IgD-negative memory B cell (primary cell): ENCODE measurements around the gene LRP6. TPM values are rescaled to one million over a fixed set of nuclear protein-coding genes. Genes with fewer than 3 reads are reported as not detected.
A peak's percentile ranks its signal among the peaks of the same experiment; 100 is the strongest.
"Not testable (repeated sequence)": the region's sequence is repeated elsewhere in the genome, so short reads cannot be mapped to it uniquely, and the experiment has no call there.

ENCODE experiments used
- H3K27ac Mint-ChIP-seq, 3 donors: one replicate each; pipeline ENCODE4 v1.8.0; 2020 to 2022; ENCODE audit warnings: mild to moderate bottlenecking in 3 of 3, mixed read lengths in 3 of 3, moderate library complexity in 1 of 3
- H3K27me3 Mint-ChIP-seq: one replicate; pipeline ENCODE4 v1.8.0; 2021; ENCODE audit warnings: mixed read lengths
- H3K36me3 Mint-ChIP-seq: one replicate; pipeline ENCODE4 v1.8.0; 2020; ENCODE audit warnings: mild to moderate bottlenecking, mixed read lengths
- H3K4me1 Mint-ChIP-seq, 3 donors: one replicate each; pipeline ENCODE4 v1.8.0; 2020 to 2022; ENCODE audit warnings: mixed read lengths in 3 of 3, mild to moderate bottlenecking in 1 of 3
- H3K4me3 Mint-ChIP-seq, 4 donors: one replicate each; pipeline ENCODE4 v1.8.0; 2020 to 2022; ENCODE audit warnings: mild to moderate bottlenecking in 4 of 4, mixed read lengths in 4 of 4, moderate library complexity in 3 of 4
- H3K9me3 Mint-ChIP-seq, 3 donors: one replicate each; pipeline ENCODE4 v1.8.0; 2020 to 2021; ENCODE audit warnings: mixed read lengths in 3 of 3, mild to moderate bottlenecking in 1 of 3
- polyA plus RNA-seq: library from polyadenylated mRNA; unstranded; fragments of 300-500 nt; fragmentation: Illumina TruSeq; gene quantifications from one replicate; pipeline ENCODE4 v1.2.3, GENCODE V29; 2021

The LRP6 gene
- polyA plus RNA-seq, 1 donor from 2014 or later = not detected

DNA sequence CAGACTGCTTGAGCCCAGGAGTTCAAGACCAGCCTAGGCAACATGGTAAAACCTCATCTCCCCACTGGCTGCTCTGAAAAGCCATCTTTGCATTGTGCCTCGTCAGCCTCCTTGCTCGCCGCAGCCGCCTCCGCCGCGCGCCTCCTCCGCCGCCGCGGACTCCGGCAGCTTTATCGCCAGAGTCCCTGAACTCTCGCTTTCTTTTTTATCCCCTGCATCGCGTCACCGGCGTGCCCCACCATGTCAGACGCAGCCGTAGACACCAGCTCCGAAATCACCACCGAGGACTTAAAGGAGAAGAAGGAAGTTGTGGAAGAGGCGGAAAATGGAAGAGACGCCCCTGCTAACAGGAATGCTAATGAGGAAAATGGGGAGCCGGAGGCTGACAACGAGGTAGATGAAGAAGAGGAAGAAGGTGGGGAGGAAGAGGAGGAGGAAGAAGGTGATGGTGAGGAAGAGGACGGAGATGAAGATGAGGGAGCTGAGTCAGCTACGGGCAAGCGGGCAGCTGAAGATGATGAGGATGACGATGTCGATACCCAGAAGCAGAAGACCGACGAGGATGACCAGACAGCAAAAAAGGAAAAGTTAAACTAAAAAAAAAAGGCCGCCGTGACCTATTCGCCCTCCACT, 155.8 kb downstream of the LRP6 start:
- H3K4me1 Mint-ChIP-seq, H3K36me3 Mint-ChIP-seq, H3K27ac Mint-ChIP-seq, H3K27me3 Mint-ChIP-seq: not testable (repeated sequence)
- peak overlapping the region in 2 of 4 donors; percentile 55 to 61 for H3K4me3 Mint-ChIP-seq
- H3K9me3 Mint-ChIP-seq = peaks cover 9 to 19% (median 14%) of the 10 kb centered on the region in 3 donors

DNA sequence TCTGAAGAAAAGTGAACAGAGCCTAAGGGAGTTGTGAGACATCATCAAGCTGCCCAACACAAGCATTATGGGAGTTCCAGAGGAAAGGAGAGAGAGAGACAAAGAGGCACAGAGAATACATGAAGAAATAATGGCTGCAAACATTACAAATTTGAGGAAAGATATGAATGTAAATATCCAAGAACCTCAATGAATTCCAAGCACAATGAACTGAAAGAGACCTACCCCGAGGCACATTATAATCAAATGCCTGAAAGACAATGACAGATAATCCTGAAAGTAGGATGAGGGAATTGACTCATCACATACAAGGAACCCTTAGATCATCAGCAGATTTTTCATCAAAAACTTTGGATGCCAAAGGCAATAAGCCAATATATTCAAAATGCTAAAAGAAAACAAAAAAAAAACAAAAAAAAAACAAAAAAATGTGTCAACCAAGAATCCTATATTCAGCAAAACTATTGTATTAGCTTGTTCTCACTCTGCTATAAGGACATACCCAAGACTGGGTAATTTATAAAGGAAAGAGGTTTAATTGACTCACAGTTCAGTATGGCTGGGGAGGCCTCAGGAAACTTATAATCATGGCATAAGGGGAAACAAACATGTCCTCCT, 158.3 kb downstream of the LRP6 start:
- Mint-ChIP-seq H3K27ac (peak overlapping the region in 1 of 3 donors; percentile 59), H3K27me3 (peaks cover 5% of the 10 kb centered on the region)

DNA sequence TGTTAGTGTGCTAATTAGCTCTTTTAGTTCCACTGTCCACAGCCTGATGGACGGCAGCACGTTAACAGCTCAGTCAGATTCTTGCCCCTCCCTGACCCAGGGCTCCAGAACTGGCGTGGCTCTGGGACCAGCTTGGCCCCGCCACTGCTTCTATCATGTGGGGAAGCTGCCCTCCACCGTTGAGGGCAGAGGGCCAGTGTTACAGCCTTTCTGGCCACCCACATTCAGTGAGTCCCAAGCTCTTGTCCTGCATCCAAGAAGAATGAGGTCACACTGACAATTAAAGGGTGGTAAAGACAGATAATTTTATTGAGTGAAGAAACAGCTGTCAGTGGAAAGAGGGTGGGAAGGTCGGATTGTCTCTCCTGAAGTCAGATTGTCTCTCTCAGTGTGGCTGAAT, 159.2 kb downstream of the LRP6 start:
- no peak overlapping the region for H3K4me3 Mint-ChIP-seq
- H3K4me1 Mint-ChIP-seq = no peaks in the 10 kb centered on the region
- H3K9me3 Mint-ChIP-seq = peaks cover 9 to 26% (median 17%) of the 10 kb centered on the region in 3 donors
- H3K27ac Mint-ChIP-seq = peak overlapping the region in 1 of 3 donors; percentile 39
- H3K27me3 Mint-ChIP-seq = no peaks in the 10 kb centered on the region
- peaks cover 2% of the 10 kb centered on the region for H3K36me3 Mint-ChIP-seq

More for the DNA sequence above, 158.3 kb downstream of the LRP6 start:
- Mint-ChIP-seq H3K36me3 (no peaks in the 10 kb centered on the region), H3K9me3 (peaks cover 9 to 22% (median 17%) of the 10 kb centered on the region in 3 donors), H3K4me1 (no peaks in the 10 kb centered on the region), H3K4me3 (no peak overlapping the region)

DNA sequence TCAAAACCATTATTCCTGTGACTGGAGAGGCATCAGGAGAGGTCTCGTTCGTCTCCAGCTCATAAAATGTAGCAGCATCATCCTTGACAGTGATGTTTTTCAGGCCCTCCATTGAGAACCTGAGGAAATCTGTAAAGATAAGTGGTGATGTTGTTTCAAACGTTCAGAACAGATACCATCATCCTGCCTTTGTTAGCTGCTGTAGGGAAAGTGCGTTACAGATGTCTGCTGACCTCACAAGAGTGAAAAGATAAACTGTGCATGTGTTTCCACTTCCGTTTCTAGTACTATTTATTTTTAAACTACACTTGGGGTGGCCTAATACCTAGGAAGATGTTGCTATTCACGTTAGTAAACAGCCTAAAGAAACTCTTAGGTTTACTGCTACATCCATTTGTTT, 167.7 kb downstream of the LRP6 start:
- H3K9me3 Mint-ChIP-seq = peaks cover 0 to 4% (median 0%) of the 10 kb centered on the region in 3 donors
- no peak overlapping the region for H3K4me3 Mint-ChIP-seq
- H3K27ac Mint-ChIP-seq = no peak overlapping the region
- H3K36me3 Mint-ChIP-seq = peaks cover 3% of the 10 kb centered on the region
- peaks cover 0 to 2% (median 1%) of the 10 kb centered on the region in 3 donors for H3K4me1 Mint-ChIP-seq
- H3K27me3 Mint-ChIP-seq = peaks cover 6% of the 10 kb centered on the region

DNA sequence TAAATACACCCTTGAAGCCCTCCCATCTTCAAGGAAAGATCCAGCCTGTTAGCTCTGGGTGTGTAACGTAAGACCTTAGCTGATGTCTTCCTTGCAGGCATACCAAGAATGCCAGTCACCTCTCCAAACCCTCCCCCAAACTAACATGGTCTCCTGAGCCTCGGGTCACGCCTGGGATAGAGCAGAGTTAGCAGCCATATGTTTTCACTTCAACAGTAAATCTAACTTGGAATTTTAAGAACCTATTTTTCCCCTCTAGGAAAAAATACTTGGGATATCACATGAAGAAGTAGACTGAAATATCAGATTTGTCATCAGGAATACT, 168.2 kb downstream of the LRP6 start:
- Mint-ChIP-seq H3K9me3 (peaks cover 0 to 4% (median 0%) of the 10 kb centered on the region in 3 donors), H3K27me3 (peaks cover 6% of the 10 kb centered on the region), H3K36me3 (peaks cover 3% of the 10 kb centered on the region), H3K4me3 (no peak overlapping the region), H3K27ac (no peak overlapping the region), H3K4me1 (peaks cover 0 to 2% (median 1%) of the 10 kb centered on the region in 3 donors)

DNA sequence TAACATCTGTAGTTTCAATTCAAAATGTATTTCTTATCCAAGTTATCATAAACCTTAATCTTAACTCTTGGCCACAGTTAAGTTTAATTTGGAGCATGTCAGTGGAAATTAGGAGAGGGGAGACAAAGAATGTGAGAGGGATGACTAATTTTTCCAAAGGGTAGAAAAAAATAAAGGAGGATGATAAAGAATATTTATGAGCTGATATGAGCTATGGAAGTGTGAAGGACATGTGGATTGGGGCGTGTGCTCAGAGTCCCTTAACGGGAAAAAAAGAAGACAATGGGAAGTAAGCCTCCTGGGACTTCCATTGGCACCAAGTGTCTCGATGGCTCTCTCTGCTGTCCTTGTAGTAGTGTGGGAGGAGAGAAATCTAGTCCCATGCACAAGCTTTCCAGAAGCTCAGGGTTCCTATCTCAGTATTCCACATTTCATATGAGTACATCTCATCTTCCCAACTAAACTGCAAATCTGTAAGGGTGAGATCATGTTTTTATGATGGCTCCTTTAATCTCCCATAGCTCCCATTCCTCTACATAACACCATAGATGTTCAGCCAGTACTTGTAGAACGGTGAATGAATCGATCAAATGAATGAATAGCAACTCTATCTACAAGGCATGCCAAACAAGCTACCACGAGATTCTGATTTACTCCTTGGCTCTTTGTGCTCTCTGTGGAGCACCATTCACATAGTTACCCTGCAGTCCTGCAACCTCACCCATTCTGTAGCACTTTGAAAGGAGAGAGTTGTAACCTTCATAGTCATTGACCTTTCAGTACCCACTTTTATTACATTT, 168.8 kb downstream of the LRP6 start:
- Mint-ChIP-seq H3K4me1 (peaks cover 0 to 2% (median 1%) of the 10 kb centered on the region in 3 donors), H3K9me3 (no peaks in the 10 kb centered on the region), H3K36me3 (peaks cover 1% of the 10 kb centered on the region), H3K4me3 (no peak overlapping the region), H3K27ac (no peak overlapping the region), H3K27me3 (peaks cover 6% of the 10 kb centered on the region)

DNA sequence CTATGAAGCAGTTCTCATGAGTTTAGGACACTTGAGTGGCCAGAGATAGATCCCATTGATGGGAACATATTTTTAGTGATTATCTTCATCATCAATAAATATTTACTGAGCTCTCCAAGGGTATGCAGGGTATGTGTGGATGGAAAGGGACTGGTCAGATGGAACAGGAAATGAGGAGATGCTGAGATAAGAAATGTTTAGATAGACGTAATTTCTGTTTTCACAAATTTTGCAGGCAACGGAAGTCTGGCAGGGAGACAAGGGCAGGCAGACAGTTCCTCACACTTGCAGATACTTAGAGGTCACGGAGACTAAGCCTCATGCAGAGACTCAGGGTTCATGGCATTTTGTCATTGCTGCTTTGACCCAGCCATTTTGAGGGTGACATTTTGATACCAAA, 171.8 kb downstream of the LRP6 start:
- no peaks in the 10 kb centered on the region for H3K9me3 Mint-ChIP-seq
- peaks cover 5% of the 10 kb centered on the region for H3K36me3 Mint-ChIP-seq
- H3K27me3 Mint-ChIP-seq = peaks cover 6% of the 10 kb centered on the region
- no peak overlapping the region for H3K4me3 Mint-ChIP-seq
- H3K27ac Mint-ChIP-seq = no peak overlapping the region
- peaks cover 0 to 2% (median 0%) of the 10 kb centered on the region in 3 donors for H3K4me1 Mint-ChIP-seq

DNA sequence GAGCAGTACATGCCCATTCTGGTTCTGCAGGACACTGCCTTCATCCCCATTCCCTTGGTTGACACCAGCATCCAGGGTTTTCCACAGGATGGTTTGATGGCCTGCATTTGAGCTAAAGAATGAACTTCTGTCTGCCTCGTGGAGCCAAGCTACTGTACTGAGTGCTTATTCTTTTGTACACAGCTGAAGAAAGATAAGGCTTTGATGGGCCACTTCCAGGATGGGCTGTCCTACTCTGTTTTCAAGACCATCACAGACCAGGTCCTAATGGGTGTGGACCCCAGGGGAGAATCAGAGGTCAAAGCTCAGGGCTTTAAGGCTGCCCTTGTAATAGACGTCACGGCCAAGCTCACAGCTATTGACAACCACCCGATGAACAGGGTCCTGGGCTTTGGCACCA, 172.4 kb downstream of the LRP6 start:
- H3K4me1 Mint-ChIP-seq = peaks cover 0 to 2% (median 0%) of the 10 kb centered on the region in 3 donors
- H3K4me3 Mint-ChIP-seq = no peak overlapping the region

DNA sequence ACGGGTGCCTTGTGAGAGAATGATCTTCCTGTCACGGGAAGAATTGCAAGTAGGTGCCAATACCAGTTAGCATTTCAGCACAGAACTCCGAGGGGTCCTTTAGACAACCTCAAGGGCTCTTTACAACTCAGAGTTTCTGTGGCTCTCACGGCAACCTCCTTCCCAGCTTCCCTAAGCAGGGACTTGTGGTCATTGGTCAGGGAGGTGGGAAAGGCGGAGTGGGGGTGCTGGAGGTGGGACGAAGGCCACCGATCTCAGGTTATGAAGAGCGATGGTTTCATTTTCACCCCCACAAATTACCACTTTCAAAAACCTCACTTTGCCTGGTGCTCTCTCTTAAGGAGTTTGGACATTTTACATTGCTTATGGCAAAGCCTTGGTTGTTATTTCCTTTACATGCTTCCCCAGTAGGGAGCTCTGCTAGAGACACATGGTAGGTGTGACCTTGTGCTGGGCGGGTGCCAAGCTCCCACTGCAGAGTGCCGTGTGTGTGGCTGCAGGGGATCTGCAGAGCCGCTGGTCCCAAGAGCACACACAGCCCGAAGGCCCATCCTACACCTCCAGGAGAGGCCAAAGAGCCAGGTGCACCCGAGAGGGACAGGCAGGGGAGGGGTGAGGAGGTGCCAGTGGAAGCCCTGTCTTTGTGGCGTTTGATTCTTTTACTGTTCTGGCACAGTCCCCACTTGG, 174.7 kb downstream of the LRP6 start:
- H3K4me3 Mint-ChIP-seq = no peak overlapping the region
- no peaks in the 10 kb centered on the region for H3K9me3 Mint-ChIP-seq
- peaks cover 12% of the 10 kb centered on the region for H3K27me3 Mint-ChIP-seq
- H3K4me1 Mint-ChIP-seq = no peaks in the 10 kb centered on the region
- H3K36me3 Mint-ChIP-seq = peaks cover 4% of the 10 kb centered on the region
- H3K27ac Mint-ChIP-seq = no peak overlapping the region

More for the DNA sequence above, 172.4 kb downstream of the LRP6 start:
- H3K36me3 Mint-ChIP-seq = peaks cover 5% of the 10 kb centered on the region
- H3K27ac Mint-ChIP-seq = no peak overlapping the region
- H3K27me3 Mint-ChIP-seq = peaks cover 6% of the 10 kb centered on the region
- no peaks in the 10 kb centered on the region for H3K9me3 Mint-ChIP-seq

DNA sequence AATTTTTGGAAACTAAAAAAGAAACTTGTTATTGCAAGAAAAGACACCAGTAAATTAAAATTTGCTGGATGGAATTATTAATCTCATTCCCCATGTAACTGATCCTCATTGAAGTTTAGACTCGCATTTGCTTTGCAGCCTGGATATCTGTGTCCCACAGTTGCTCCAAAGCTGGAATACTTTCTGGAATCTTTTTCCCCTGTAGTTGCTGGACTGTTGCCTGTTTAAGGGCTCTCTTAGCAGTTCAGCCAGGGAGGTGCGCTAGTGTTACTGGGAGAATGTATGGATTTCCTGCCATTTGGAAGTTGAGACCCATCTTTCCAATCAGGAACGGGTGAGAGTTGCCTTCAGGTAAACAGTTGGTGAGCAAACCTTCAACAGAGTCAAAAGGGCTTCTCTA, 175.8 kb downstream of the LRP6 start:
- peaks cover 11% of the 10 kb centered on the region for H3K27me3 Mint-ChIP-seq
- H3K4me1 Mint-ChIP-seq = no peaks in the 10 kb centered on the region
- H3K27ac Mint-ChIP-seq = no peak overlapping the region
- peaks cover 4% of the 10 kb centered on the region for H3K36me3 Mint-ChIP-seq
- no peak overlapping the region for H3K4me3 Mint-ChIP-seq
- no peaks in the 10 kb centered on the region for H3K9me3 Mint-ChIP-seq

DNA sequence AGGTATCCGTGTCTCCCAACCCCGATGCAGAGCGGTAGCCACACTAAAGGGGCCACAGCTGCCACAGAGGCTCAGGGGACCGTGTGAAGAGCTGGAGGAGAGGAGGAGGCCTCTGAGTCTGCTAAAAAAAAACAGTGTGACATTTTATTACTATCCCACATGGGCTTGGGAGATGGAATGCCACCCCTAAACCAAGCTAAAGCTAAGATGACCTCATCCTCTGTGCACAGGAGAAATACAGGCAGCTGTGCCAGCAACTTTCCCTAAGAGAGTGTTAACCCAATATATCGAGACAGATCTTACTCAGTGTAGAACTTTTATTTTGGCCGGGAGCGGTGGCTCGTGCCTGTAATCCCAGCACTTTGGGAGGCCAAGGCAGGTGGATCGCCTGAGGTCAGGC, 178.1 kb downstream of the LRP6 start:
- Mint-ChIP-seq H3K9me3 (no peaks in the 10 kb centered on the region), H3K4me3 (no peak overlapping the region)

DNA sequence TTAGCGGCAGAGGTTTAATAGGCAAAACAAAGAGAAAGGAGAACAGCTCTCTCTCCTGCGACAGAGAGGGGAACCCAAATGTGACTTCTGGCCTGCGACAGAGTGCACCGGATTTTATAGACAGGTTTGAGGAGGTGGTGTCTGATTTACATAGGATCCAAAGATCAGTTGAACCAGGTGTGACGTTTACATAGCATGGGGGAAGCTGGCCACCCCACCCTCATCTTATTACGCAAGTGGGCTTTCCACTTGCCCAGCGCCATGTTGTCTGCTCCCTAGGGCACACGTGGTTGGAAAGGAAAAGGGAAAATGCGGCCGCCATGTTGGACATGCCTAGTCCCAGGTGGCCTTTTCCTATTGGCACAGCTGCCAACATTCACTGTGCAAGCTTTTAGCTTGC, 178.7 kb downstream of the LRP6 start:
- Mint-ChIP-seq H3K4me1 (no peaks in the 10 kb centered on the region), H3K36me3 (peaks cover 4% of the 10 kb centered on the region), H3K4me3 (no peak overlapping the region), H3K27me3 (peaks cover 10% of the 10 kb centered on the region), H3K9me3 (no peaks in the 10 kb centered on the region), H3K27ac (no peak overlapping the region)

More for the DNA sequence above, 178.1 kb downstream of the LRP6 start:
- Mint-ChIP-seq H3K36me3 (peaks cover 4% of the 10 kb centered on the region), H3K27me3 (peaks cover 10% of the 10 kb centered on the region), H3K4me1 (no peaks in the 10 kb centered on the region), H3K27ac (no peak overlapping the region)

DNA sequence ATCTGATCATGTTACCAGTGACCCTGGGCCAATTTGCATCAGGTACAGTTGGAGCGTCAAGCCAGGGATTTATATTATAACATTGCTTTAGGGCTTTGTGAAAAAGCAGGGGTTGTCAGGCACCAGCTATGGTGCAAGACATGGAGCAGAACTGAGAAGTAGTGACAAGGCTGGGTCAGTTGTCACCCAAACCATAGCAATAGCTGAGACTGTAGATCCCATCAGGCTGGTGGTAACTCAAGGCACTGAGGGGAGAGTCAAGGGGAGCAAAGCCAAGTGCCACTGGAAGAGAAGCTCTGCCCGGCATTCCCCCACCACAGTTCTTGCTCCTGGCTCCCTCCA, 179.2 kb downstream of the LRP6 start:
- H3K4me1 Mint-ChIP-seq = no peaks in the 10 kb centered on the region
- no peak overlapping the region for H3K4me3 Mint-ChIP-seq
- H3K27me3 Mint-ChIP-seq = peaks cover 10% of the 10 kb centered on the region
- H3K36me3 Mint-ChIP-seq = peaks cover 1% of the 10 kb centered on the region
- no peak overlapping the region for H3K27ac Mint-ChIP-seq
- H3K9me3 Mint-ChIP-seq = no peaks in the 10 kb centered on the region

DNA sequence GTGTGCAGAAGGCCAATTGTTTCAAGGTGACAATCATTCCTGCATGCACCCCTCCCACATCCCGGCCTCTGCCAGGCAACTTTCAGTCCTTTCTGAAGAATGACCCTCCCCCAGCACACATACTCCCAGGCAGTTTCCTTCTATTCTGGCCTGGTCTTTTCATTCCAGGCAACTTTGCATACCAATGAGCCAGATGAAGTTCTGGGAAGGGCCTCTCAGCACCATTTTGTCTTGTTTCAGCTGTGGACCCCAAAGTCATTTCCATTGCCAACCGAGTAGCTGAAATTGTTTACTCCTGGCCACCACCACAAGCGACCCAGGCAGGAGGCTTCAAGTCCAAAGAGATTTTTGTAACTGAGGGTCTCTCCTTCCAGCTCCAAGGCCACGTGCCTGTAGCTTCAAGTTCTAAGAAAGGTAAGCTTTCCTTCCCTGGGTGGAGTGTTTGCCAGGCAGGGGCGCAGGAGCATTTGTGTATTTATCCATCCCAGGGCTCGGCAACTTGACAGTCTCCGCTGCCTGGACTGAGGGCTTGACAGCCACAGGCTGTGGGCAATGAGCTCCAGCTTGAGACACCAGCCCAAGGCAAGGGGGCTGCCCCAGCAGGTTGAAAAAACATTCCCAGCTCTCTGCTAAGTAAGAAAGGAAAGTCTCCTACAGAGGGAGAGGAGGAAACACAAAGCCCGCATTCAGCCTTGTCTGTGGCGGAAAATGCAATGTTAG, 179.7 kb downstream of the LRP6 start:
- no peaks in the 10 kb centered on the region for H3K9me3 Mint-ChIP-seq
- no peaks in the 10 kb centered on the region for H3K4me1 Mint-ChIP-seq
- H3K4me3 Mint-ChIP-seq = no peak overlapping the region
- H3K27ac Mint-ChIP-seq = no peak overlapping the region
- no peaks in the 10 kb centered on the region for H3K36me3 Mint-ChIP-seq
- H3K27me3 Mint-ChIP-seq = peaks cover 10% of the 10 kb centered on the region

DNA sequence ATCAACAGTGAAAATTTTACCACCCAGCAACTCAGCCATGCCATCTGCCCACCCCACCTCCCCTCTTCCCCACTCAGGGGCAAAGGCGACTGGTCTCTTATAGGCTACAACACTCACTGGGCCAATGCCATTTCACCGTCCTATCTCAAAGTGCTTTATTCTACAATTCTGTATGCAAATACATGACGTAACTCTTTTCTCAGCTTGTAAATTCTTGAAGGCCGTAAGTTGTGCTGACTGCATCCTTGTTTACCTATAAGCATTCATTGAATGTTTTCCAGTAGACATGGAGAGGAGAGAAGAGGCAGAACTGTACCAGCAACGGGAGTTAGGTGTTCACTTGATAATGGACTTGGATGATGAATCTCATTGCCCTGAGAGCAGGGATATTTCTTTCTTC, 180.5 kb downstream of the LRP6 start:
- no peaks in the 10 kb centered on the region for H3K4me1 Mint-ChIP-seq
- no peak overlapping the region for H3K27ac Mint-ChIP-seq
- H3K27me3 Mint-ChIP-seq = peaks cover 10% of the 10 kb centered on the region
- H3K36me3 Mint-ChIP-seq = no peaks in the 10 kb centered on the region
- H3K9me3 Mint-ChIP-seq = no peaks in the 10 kb centered on the region
- no peak overlapping the region for H3K4me3 Mint-ChIP-seq
